Heart left ventricle (tissue), 13 donors: Measurements from ENCODE around the gene PLB1.

Experiments used
- POLR2A ChIP-seq, 2 donors: fragments of 450-650 bp; IDR thresholded peaks; one replicate each; pipeline ENCODE4 v1.6.1; 2017; ENCODE audit warnings: antibody characterized with exemption in 2 of 2, mild to moderate bottlenecking in 2 of 2, moderate library complexity in 2 of 2
- TF ChIP-seq, protein P1 (sequence below), 12 donors: fragments of 200-600 bp; sonication (generic) in 4 of 12; IDR thresholded peaks; one replicate each; pipeline versions ENCODE4 v1.5.0 to v1.8.0; 2018 to 2022; ENCODE audit warnings: antibody characterized with exemption in 12 of 12, mild to moderate bottlenecking in 5 of 12
- donor health status: ischemic (EF 13 %, LVEDD 7.1; RV severe dilation, severe dysfunction).
- donor health status: DM: no; HTN: yes; CAD: no.
- donor health status: DM: no; HTN: no; CAD: no.
- donor health status: ischemic (EF 25% LVEDD 6.9; RV normal size, moderate dysfunction).
- donor health status: ischemic (EF 25% LVEDD 5.7; RV mildly dilated, moderate dysfunction).
- donor health status: ischemic (EF 35%, LVEDD 5.7; RV mildly dilated, moderate dysfunction).
- donor health status: nonischemic (EF 11% LVEDD 7.7; RV severe dilation, severe dysfunction).
- donor health status: DM: yes; HTN: yes; CAD: no.
- donor health status: PGD.
- donor health status: ischemic (EF 29% LVEDD 5.4; RV normal size, mild dysfunction).
- donor health status: nonischemic (EF 23%, LVEDD 6.1; RV moderate dilation, normal function).

DNA sequence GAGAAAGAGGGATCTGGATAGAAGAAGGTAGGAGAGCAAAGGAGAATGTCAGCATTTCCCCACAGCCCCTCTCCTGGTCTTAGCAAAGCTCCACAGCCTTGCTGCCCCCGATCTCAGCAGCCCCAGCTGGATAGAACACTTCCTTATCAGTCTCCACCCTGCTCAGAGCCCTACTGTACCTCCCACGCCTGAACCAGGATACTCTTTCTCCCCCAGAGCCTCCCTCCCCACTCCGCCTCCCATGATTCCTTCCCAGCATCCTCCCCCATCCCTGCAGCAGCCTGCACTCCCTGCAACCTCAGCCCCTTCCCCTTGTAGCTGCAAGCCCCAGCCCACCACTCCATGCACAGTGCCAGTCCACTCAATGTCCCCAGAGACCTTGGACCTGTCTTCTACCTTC, 25.8 kb downstream of the PLB1 start:
- TF ChIP-seq, protein P1, sequence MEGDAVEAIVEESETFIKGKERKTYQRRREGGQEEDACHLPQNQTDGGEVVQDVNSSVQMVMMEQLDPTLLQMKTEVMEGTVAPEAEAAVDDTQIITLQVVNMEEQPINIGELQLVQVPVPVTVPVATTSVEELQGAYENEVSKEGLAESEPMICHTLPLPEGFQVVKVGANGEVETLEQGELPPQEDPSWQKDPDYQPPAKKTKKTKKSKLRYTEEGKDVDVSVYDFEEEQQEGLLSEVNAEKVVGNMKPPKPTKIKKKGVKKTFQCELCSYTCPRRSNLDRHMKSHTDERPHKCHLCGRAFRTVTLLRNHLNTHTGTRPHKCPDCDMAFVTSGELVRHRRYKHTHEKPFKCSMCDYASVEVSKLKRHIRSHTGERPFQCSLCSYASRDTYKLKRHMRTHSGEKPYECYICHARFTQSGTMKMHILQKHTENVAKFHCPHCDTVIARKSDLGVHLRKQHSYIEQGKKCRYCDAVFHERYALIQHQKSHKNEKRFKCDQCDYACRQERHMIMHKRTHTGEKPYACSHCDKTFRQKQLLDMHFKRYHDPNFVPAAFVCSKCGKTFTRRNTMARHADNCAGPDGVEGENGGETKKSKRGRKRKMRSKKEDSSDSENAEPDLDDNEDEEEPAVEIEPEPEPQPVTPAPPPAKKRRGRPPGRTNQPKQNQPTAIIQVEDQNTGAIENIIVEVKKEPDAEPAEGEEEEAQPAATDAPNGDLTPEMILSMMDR (IDR thresholded peaks at IDR 0.05), result no peak
- no peak for TF ChIP-seq POLR2A (IDR thresholded peaks at IDR 0.05)
